Endodermal cell (in vitro differentiated cells): ENCODE measurements around the gene ZFP42. TPM values are rescaled to one million over a fixed set of nuclear protein-coding genes. Genes with fewer than 3 reads are reported as not detected.
"Not testable (repeated sequence)": the region's sequence is repeated elsewhere in the genome, so short reads cannot be mapped to it uniquely, and the experiment has no call there.

ENCODE experiments used
- DNase-seq: peaks from one replicate; pipeline ENCODE4 v3.0.0-alpha.2; 2017
- H3K27ac ChIP-seq: 2 replicates; pipeline ENCODE4 v1.5.1; 2013; ENCODE audit warnings: mild to moderate bottlenecking, low read depth, low read length, moderate library complexity
- H3K27me3 ChIP-seq: 2 replicates; pipeline ENCODE4 v1.6.1; 2013; ENCODE audit warnings: mild to moderate bottlenecking, low read length, moderate library complexity; ENCODE audit not compliant: insufficient read depth, control insufficient read depth, poor library complexity, severe bottlenecking
- H3K36me3 ChIP-seq: 2 replicates; pipeline ENCODE4 v1.7.0; 2013; ENCODE audit warnings: mild to moderate bottlenecking, low read length, moderate library complexity; ENCODE audit not compliant: control insufficient read depth, insufficient read depth
- H3K4me1 ChIP-seq: one replicate; pipeline ENCODE4 v1.7.0; 2013; ENCODE audit warnings: low read length; ENCODE audit not compliant: control insufficient read depth, insufficient read depth
- H3K4me3 ChIP-seq: 2 replicates; pipeline ENCODE4 v1.5.1; 2013; ENCODE audit warnings: mild to moderate bottlenecking, low read length, moderate library complexity
- H3K9ac ChIP-seq: 2 replicates; pipeline ENCODE4 v1.6.1; 2013; ENCODE audit warnings: mild to moderate bottlenecking, low read length, moderate library complexity; ENCODE audit not compliant: poor library complexity, severe bottlenecking; ENCODE audit errors: extremely low read depth
- H3K9me3 ChIP-seq: 2 replicates; pipeline ENCODE4 v1.6.1; 2013; ENCODE audit warnings: mild to moderate bottlenecking, low read length, moderate library complexity; ENCODE audit not compliant: control insufficient read depth
- H3K27ac Mint-ChIP-seq: 2 replicates; pipeline ENCODE4 v1.8.0; 2020; ENCODE audit warnings: mixed read lengths
- H3K27me3 Mint-ChIP-seq: 2 replicates; pipeline ENCODE4 v1.8.0; 2021; ENCODE audit warnings: mild to moderate bottlenecking, mixed read lengths; ENCODE audit not compliant: insufficient read depth
- H3K36me3 Mint-ChIP-seq: 2 replicates; pipeline ENCODE4 v1.8.0; 2020; ENCODE audit warnings: low read depth, mixed read lengths
- H3K4me1 Mint-ChIP-seq: 2 replicates; pipeline ENCODE4 v1.8.0; 2020; ENCODE audit warnings: mixed read lengths
- H3K4me3 Mint-ChIP-seq: 2 replicates; pipeline ENCODE4 v1.8.0; 2020; ENCODE audit warnings: mild to moderate bottlenecking, moderate library complexity, mixed read lengths
- H3K9me3 Mint-ChIP-seq: 2 replicates; pipeline ENCODE4 v1.8.0; 2020; ENCODE audit warnings: mild to moderate bottlenecking, mixed read lengths
- CTCF ChIP-seq: fragments of 200-600 bp; sonication (generic); conservative IDR thresholded peaks from 2 replicates; pipeline ENCODE4 v1.5.0; 2021; ENCODE audit warnings: antibody characterized with exemption, mild to moderate bottlenecking
- WGBS, 2 experiments: methylation state at CpG; one replicate each; pipeline versions ENCODE4 v1.1.5 to v1.1.7; 2013; ENCODE audit warnings: missing lambda C conversion rate in 2 of 2, mixed read lengths in 1 of 2; ENCODE audit not compliant: insufficient coverage in 1 of 2, insufficient read length in 1 of 2; 5-methylcytosine and 5-hydroxymethylcytosine counted together
- total RNA-seq, 2 donors: library from RNA; stranded (reverse); fragmentation: NEBNext Ultra II Directional in 1 of 2; extraction: Animal tissue kit (Norgen Biotek cat#: 25700) in 1 of 2; gene quantifications; 2 replicates in 1 of 2; 3 replicates in 1 of 2; pipeline ENCODE4 v1.2.1, GENCODE V29; 2021

ZFP42 gene
- total RNA-seq, 2 donors from 2014 or later, result 30.9 to 58.5 TPM

- H3K36me3 ChIP-seq, result no peaks in the 10 kb centered on the region
- H3K9ac ChIP-seq, result no peak overlapping the region
- H3K27ac Mint-ChIP-seq, result peak overlapping the region; percentile 91
- H3K27me3 ChIP-seq, result no peaks in the 10 kb centered on the region
- H3K36me3 Mint-ChIP-seq, result peaks cover 34% of the 10 kb centered on the region
- H3K27ac ChIP-seq, result no peak overlapping the region
- no peak overlapping the region for H3K4me3 ChIP-seq
- 65 to 67% methylated on average over 24 to 34 of the region's 34 CpGs for WGBS, 2 experiments
- peak; percentile 90 for DNase-seq
- H3K27me3 Mint-ChIP-seq, result peaks cover 3% of the 10 kb centered on the region
- H3K4me1 Mint-ChIP-seq, result peaks cover 15% of the 10 kb centered on the region
- H3K9me3 Mint-ChIP-seq, result peaks cover 7% of the 10 kb centered on the region
- peak; percentile 15 for TF ChIP-seq CTCF
- H3K4me1 ChIP-seq, result no peaks in the 10 kb centered on the region
- H3K4me3 Mint-ChIP-seq, result peak overlapping the region; percentile 98
- no peaks in the 10 kb centered on the region for H3K9me3 ChIP-seq
Measured at GRCh38 chr4:187996502-187997177, 1.1 kb downstream of the ZFP42 start.

DNA sequence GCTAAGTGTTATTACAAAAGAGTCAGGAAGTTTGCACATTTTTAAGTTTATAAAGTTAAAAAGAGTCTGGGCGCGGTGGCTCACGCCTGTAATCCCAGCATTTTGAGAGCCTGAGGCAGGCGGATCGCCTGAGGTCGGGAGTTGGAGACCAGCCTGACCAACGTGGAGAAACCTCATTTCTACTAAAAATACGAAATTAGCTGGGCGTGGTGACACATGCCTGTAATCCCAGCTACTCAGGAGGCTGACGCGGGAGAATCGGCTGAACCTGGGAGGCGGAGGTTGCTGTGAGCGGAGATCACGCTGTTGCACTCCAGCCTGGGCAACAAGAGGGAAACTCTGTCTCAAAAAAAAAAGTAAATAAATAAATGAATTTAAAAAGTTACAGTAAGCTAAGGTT, 2.4 kb downstream of the ZFP42 start:
- not testable (repeated sequence) for H3K27ac ChIP-seq, DNase-seq, H3K27me3 Mint-ChIP-seq, H3K27ac Mint-ChIP-seq, H3K27me3 ChIP-seq, H3K9ac ChIP-seq, H3K9me3 ChIP-seq, H3K36me3 ChIP-seq, H3K9me3 Mint-ChIP-seq, H3K4me1 ChIP-seq, H3K4me3 ChIP-seq
- Mint-ChIP-seq H3K4me3 (peak overlapping the region; percentile 98), H3K36me3 (peaks cover 44% of the 10 kb centered on the region), H3K4me1 (peaks cover 10% of the 10 kb centered on the region)
- WGBS, 2 experiments, result 77 to 89% methylated on average over 14 to 15 of the region's 15 CpGs

- H3K9me3 ChIP-seq, result no peaks in the 10 kb centered on the region
- no peak overlapping the region for H3K4me3 ChIP-seq
- DNase-seq, result no peak
- H3K4me1 ChIP-seq, result no peaks in the 10 kb centered on the region
- H3K36me3 Mint-ChIP-seq, result peaks cover 54% of the 10 kb centered on the region
- no peak overlapping the region for H3K27ac Mint-ChIP-seq
- H3K9ac ChIP-seq, result no peak overlapping the region
- no peak overlapping the region for H3K27ac ChIP-seq
- H3K36me3 ChIP-seq, result no peaks in the 10 kb centered on the region
- H3K27me3 Mint-ChIP-seq, result peaks cover 3% of the 10 kb centered on the region
- 80 to 90% methylated on average over 2 of the region's 2 CpGs for WGBS, 2 experiments
- TF ChIP-seq CTCF, result no peak
- peaks cover 2% of the 10 kb centered on the region for H3K4me1 Mint-ChIP-seq
- peaks cover 2% of the 10 kb centered on the region for H3K9me3 Mint-ChIP-seq
- H3K27me3 ChIP-seq, result no peaks in the 10 kb centered on the region
- no peak overlapping the region for H3K4me3 Mint-ChIP-seq
Measured at GRCh38 chr4:187999406-187999932, 3.9 kb downstream of the ZFP42 start.
